K562 (cell line): Measurements from ENCODE around the gene KNOP1. TPM values are rescaled to one million over a fixed set of nuclear protein-coding genes. Genes with fewer than 3 reads are reported as not detected.

Experiments used
- ATAC-seq: fragments of 200-7000 bp; cut with Tn5 transposase; 3 replicates; pipeline ENCODE4 v1.9.1; 2020; ENCODE audit warnings: moderate library complexity
- BruUV-seq: library from RNA; stranded (reverse); fragments of 400-500 nt; replicated peaks from 2 replicates; lab custom pipeline; 2021; lab: Mats Ljungman, UMichigan
- CTCF ChIA-PET: fragments of 300-600 bp; formaldehyde crosslinking; extraction: SDS; loops from one replicate; lab custom pipeline; 2021; ENCODE audit warnings: low intra/inter-chr PET ratio; lab: Yijun Ruan, JAX
- POLR2A ChIA-PET: fragments of 300-600, 350-650 bp; sonication (Branson Sonifier 250); formaldehyde crosslinking; extraction: SDS; loops from one replicate; lab custom pipeline; 2021; ENCODE audit warnings: antibody characterized with exemption, inconsistent platforms; lab: Yijun Ruan, JAX
- DNase-seq, 4 experiments: peaks; one replicate each; pipeline versions ENCODE4 v3.0.0 to v3.0.0-alpha.2; 2011 to 2018; ENCODE audit warnings: low spot score in 3 of 4, mixed read lengths in 3 of 4; ENCODE audit errors: extremely low read depth in 1 of 4
- FAIRE-seq: peaks from 2 replicates; lab custom pipeline; 2011; peaks lifted over from hg19 to GRCh38; lab: Jason Lieb, UNC
- H2AFZ ChIP-seq: 2 replicates; pipeline ENCODE4 v1.6.0; 2011; ENCODE audit warnings: low read depth, low read length, control low read depth, inconsistent platforms
- H3K27ac ChIP-seq: fragments of 200-600 bp; 3 replicates; pipeline ENCODE4 v1.8.0; 2011; ENCODE audit warnings: low read depth, mild to moderate bottlenecking, control low read depth, inconsistent platforms, low read length, moderate library complexity, mixed read lengths; ENCODE audit errors: extremely low read depth
- H3K27me3 ChIP-seq, 2 experiments: fragments of 300-600 bp in 1 of 2; 2 replicates in 1 of 2; 3 replicates in 1 of 2; pipeline versions ENCODE4 v1.6.0 to v1.8.0; 2011; ENCODE audit warnings: inconsistent platforms in 2 of 2, low read length in 2 of 2, mild to moderate bottlenecking in 1 of 2, mixed read lengths in 1 of 2, moderate library complexity in 1 of 2; ENCODE audit not compliant: control insufficient read depth in 2 of 2, insufficient read depth in 2 of 2
- H3K36me3 ChIP-seq: fragments of 300-600 bp; 3 replicates; pipeline ENCODE4 v1.8.0; 2011; ENCODE audit warnings: mild to moderate bottlenecking, low read length, inconsistent platforms; ENCODE audit not compliant: control insufficient read depth, insufficient read depth
- H3K4me1 ChIP-seq, 2 experiments: fragments of 200-600 bp in 1 of 2; replicated peaks in 1 of 2; 2 replicates in 1 of 2; 3 replicates in 1 of 2; pipeline versions ENCODE4 v1.5.1 to v1.8.0; 2011; ENCODE audit warnings: inconsistent platforms in 2 of 2, low read length in 2 of 2, mild to moderate bottlenecking in 1 of 2, mixed read lengths in 1 of 2, moderate library complexity in 1 of 2; ENCODE audit not compliant: control insufficient read depth in 2 of 2, insufficient read depth in 2 of 2
- H3K4me2 ChIP-seq: 2 replicates; pipeline ENCODE4 v1.6.1; 2011; ENCODE audit warnings: low read length, control low read depth, inconsistent platforms, mixed read lengths; ENCODE audit not compliant: insufficient read depth
- H3K4me3 ChIP-seq: fragments of 200-600 bp; sonication (generic), shearing (Covaris generic); 2 replicates; pipeline ENCODE4 v1.5.1; 2016; ENCODE audit warnings: control low read depth, inconsistent platforms
- H3K79me2 ChIP-seq: fragments of 200-600 bp; 3 replicates; pipeline ENCODE4 v1.8.0; 2011; ENCODE audit warnings: low read length, inconsistent platforms; ENCODE audit not compliant: control insufficient read depth, insufficient read depth
- H3K9ac ChIP-seq, 2 experiments: 2 replicates each; pipeline versions ENCODE4 v1.6.0 to v1.6.1; 2011; ENCODE audit warnings: low read depth in 2 of 2, low read length in 2 of 2, control low read depth in 1 of 2, inconsistent platforms in 1 of 2, mild to moderate bottlenecking in 1 of 2, mixed read lengths in 1 of 2; ENCODE audit not compliant: insufficient read depth in 1 of 2
- H3K9me1 ChIP-seq: one replicate; pipeline ENCODE4 v1.6.0; 2011; ENCODE audit warnings: inconsistent platforms, mild to moderate bottlenecking, low read length, moderate library complexity; ENCODE audit not compliant: control insufficient read depth, insufficient read depth
- H3K9me3 ChIP-seq: replicated peaks from 2 replicates; pipeline ENCODE4 v1.5.1; 2011; ENCODE audit warnings: low read depth, low read length, inconsistent platforms; ENCODE audit not compliant: control insufficient read depth, insufficient read depth
- H4K20me1 ChIP-seq: replicated peaks from 2 replicates; pipeline ENCODE4 v1.6.1; 2011; ENCODE audit warnings: low read length, inconsistent platforms, mixed read lengths; ENCODE audit not compliant: control insufficient read depth, insufficient read depth
- KAT2B ChIP-seq: IDR thresholded peaks from one replicate; pipeline ENCODE4 v1.6.1; 2012; ENCODE audit warnings: low read depth, mild to moderate bottlenecking, control low read depth, inconsistent platforms, low read length, moderate library complexity
- KDM1A ChIP-seq, 2 experiments: fragments of 450-650 bp; IDR thresholded peaks; 2 replicates each; pipeline ENCODE4 v1.6.1; 2016; ENCODE audit warnings: mild to moderate bottlenecking in 2 of 2
- MYC ChIP-seq, 2 experiments: fragments of 250-450 bp in 1 of 2; sonication (Bioruptor Pico) in 1 of 2; IDR thresholded peaks; 2 replicates each; pipeline versions ENCODE4 v1.5.1 to v1.6.1; 2012 to 2021; ENCODE audit warnings: low read depth in 2 of 2, borderline replicate concordance in 1 of 2, improper control_type of control experiment in 1 of 2, low read length in 1 of 2, mild to moderate bottlenecking in 1 of 2, moderate library complexity in 1 of 2
- PPARD ChIP-seq: fragments of 250-450 bp; sonication (Bioruptor Pico); IDR thresholded peaks from 2 replicates; pipeline ENCODE4 v1.8.0; 2022; ENCODE audit warnings: inconsistent platforms, mild to moderate bottlenecking, moderate library complexity
- PYGO2 ChIP-seq: fragments of 450-650 bp; IDR thresholded peaks from 2 replicates; pipeline ENCODE4 v1.6.1; 2016; ENCODE audit warnings: mild to moderate bottlenecking, missing genetic modification characterization, moderate library complexity, missing compliant biosample characterization
- RBM14 ChIP-seq: fragments of 200-400 bp; formaldehyde crosslinking; IDR thresholded peaks from 2 replicates; pipeline ENCODE4 v1.6.1; 2018; ENCODE audit warnings: low read depth, mild to moderate bottlenecking, low read length, moderate library complexity, borderline replicate concordance; ENCODE audit not compliant: insufficient read depth
- ZNF41 ChIP-seq: fragments of 250-450 bp; sonication (Bioruptor Pico); conservative IDR thresholded peaks from 2 replicates; pipeline ENCODE4 v1.4.0; 2020; ENCODE audit warnings: mild to moderate bottlenecking
- WGBS: fragments of 100-300 bp; shearing (Covaris generic); methylation state at CpG from one replicate; pipeline ENCODE4 v1.1.6; 2016; ENCODE audit warnings: low coverage, mixed read lengths; ENCODE audit not compliant: insufficient coverage; ENCODE audit errors: missing lambda C conversion rate; 5-methylcytosine and 5-hydroxymethylcytosine counted together
- in situ Hi-C: fragments of 300-500 bp; cut with MboI; formaldehyde crosslinking; loops from 4 replicates; pipeline ENCODE4 v1.15.0; 2018; ENCODE audit warnings: inconsistent platforms, mixed read lengths
- intact Hi-C: fragments of 100-400 bp; cut with micrococcal nuclease; formaldehyde crosslinking; loops from 2 replicates; pipeline ENCODE4 v1.14.2; 2022
- polyA plus RNA-seq, 8 experiments: library from polyadenylated mRNA; depleted of rRNA in 4 of 8; stranded (reverse) in 5 of 8; unstranded in 3 of 8; fragments of >200 nt; fragmentation: Nextera tagmentation in 2 of 8; fragmentation: Illumina TruSeq in 1 of 8; extraction: Ambion mirVana in 2 of 8; extraction: Trizol in 1 of 8; gene quantifications; 2 replicates each; pipeline versions ENCODE4 v1.2.1 to v1.2.3, GENCODE V29; 2011 to 2014; ENCODE audit warnings: inconsistent platforms in 1 of 8, missing spikeins in 1 of 8
- total RNA-seq, 7 experiments: library from RNA; depleted of rRNA in 6 of 7; stranded (reverse); fragments of >200 nt in 6 of 7; fragmentation: Illumina TruSeq in 2 of 7; extraction: Trizol in 2 of 7; gene quantifications; 2 replicates each; pipeline versions ENCODE4 v1.2.1 to v1.2.3, GENCODE V29; 2011 to 2021; ENCODE audit warnings: low replicate concordance in 1 of 7
- TF ChIP-seq, protein P1 (sequence below), 2 experiments: fragments of 200-800 bp in 1 of 2; sonication (Bioruptor generic) in 1 of 2; sonication (generic) in 1 of 2; formaldehyde crosslinking in 1 of 2; IDR thresholded peaks in 1 of 2; conservative IDR thresholded peaks in 1 of 2; 2 replicates each; pipeline versions ENCODE4 v1.5.0 to v1.6.1; 2016 to 2020; ENCODE audit warnings: missing compliant biosample characterization in 1 of 2, missing genetic modification characterization in 1 of 2, missing genetic modification reagents in 1 of 2
- TF ChIP-seq, protein P2 (sequence below): fragments of 450-650 bp; IDR thresholded peaks from 2 replicates; pipeline ENCODE4 v1.7.1; 2018; ENCODE audit warnings: mild to moderate bottlenecking, low read depth; ENCODE audit not compliant: partially characterized antibody
- TF ChIP-seq, protein P3 (sequence below): fragments of 250-450 bp; sonication (Bioruptor Pico); IDR thresholded peaks from 2 replicates; pipeline ENCODE4 v1.8.0; 2022; ENCODE audit warnings: moderate library complexity, mild to moderate bottlenecking, inconsistent platforms
- TF ChIP-seq, protein P4 (sequence below): conservative IDR thresholded peaks from 2 replicates; pipeline ENCODE4 v1.6.1; 2011; ENCODE audit warnings: low read depth, mild to moderate bottlenecking, low read length; ENCODE audit not compliant: control insufficient read depth

KNOP1 gene
- total and polyA plus RNA-seq, 9 of the 15 experiments (the other 6 are each of a cell fraction or from before 2014, with no cell fraction given) = 22.4 to 57.6 (median 39.3) TPM

DNA sequence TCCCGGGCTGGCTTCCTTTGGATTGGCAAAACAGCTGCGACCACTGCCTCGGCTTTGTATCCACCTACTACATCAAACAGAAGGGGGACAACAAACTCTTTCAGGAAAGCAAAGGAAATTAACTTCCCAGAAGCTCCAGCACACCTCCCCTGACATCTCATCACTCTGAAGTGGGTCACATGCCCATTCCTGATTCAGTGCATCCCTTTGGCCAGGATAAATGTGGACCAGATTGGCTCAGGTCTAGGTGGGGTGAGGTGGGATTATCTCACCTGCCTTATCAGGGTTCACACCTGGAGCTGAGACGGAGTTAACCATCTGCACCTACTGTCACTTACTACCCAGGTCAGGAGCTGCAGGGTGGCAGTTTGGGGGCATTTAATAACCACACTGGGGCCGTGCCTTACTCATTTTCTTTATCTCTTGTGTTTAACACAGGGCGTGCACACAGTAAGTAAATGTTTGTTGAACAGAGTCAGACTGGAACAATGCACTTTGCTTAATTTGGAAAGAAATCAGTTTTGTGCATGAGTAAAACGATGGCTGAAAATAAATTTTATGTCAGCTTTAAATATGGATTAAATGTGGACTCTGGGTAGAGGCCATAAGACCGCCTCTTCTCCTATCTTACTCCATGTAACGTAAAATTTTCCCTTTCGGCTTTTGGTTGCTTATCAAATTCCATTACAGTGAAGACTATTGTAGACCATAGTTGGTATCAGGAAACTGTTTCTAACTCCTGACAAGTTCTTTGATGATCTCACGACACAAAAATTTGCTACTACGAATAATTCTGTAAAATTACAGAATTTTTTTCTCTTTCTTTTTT lies 36.0 kb upstream of the KNOP1 start:
- Histone ChIP-seq H3K27ac (no peak overlapping the region), H4K20me1 (no peaks in the 10 kb centered on the region), H3K9me3 (no peaks in the 10 kb centered on the region), H2AFZ (no peak overlapping the region), H3K4me3 (no peak overlapping the region), H3K27me3 (no peaks in the 10 kb centered on the region), H3K36me3 (no peaks in the 10 kb centered on the region), H3K9ac (no peak overlapping the region), H3K79me2 (no peaks in the 10 kb centered on the region), H3K9me1 (no peaks in the 10 kb centered on the region), H3K4me2 (no peak overlapping the region), H3K4me1 (no peaks in the 10 kb centered on the region; a peak in 2 of 5 replicates)
- CTCF ChIA-PET = no interaction called here
- in situ Hi-C loops = no loop called here
- intact Hi-C loops = no loop called here
- no TSS peak for BruUV-seq
- 49% methylated on average over 12 of the region's 12 CpGs for WGBS
- no peak for ATAC-seq
- POLR2A ChIA-PET = no interaction called here
- no peak for FAIRE-seq
- DNase-seq = no peak
- TF ChIP-seq KAT2B (no peak), PYGO2 (no peak), PPARD (CRISPR knock-in tag) (no peak), ZNF41 (CRISPR knock-in tag) (no peak), RBM14 (no peak), MYC (IDR thresholded peaks at IDR 0.05; ENCODE audit: low read depth, low read length) (no peak), MYC (CRISPR knock-in tag; IDR thresholded peaks at IDR 0.05; ENCODE audit: borderline replicate concordance, low read depth) (no peak), KDM1A (IDR thresholded peaks at IDR 0.05) (no peak)
- TF ChIP-seq, protein P1, sequence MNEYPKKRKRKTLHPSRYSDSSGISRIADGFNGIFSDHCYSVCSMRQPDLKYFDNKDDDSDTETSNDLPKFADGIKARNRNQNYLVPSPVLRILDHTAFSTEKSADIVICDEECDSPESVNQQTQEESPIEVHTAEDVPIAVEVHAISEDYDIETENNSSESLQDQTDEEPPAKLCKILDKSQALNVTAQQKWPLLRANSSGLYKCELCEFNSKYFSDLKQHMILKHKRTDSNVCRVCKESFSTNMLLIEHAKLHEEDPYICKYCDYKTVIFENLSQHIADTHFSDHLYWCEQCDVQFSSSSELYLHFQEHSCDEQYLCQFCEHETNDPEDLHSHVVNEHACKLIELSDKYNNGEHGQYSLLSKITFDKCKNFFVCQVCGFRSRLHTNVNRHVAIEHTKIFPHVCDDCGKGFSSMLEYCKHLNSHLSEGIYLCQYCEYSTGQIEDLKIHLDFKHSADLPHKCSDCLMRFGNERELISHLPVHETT (CRISPR knock-in tag; conservative IDR thresholded peaks at IDR 0.05 in 1 of 2, IDR thresholded peaks at IDR 0.05 in 1 of 2) = no peak
- TF ChIP-seq, protein P2, sequence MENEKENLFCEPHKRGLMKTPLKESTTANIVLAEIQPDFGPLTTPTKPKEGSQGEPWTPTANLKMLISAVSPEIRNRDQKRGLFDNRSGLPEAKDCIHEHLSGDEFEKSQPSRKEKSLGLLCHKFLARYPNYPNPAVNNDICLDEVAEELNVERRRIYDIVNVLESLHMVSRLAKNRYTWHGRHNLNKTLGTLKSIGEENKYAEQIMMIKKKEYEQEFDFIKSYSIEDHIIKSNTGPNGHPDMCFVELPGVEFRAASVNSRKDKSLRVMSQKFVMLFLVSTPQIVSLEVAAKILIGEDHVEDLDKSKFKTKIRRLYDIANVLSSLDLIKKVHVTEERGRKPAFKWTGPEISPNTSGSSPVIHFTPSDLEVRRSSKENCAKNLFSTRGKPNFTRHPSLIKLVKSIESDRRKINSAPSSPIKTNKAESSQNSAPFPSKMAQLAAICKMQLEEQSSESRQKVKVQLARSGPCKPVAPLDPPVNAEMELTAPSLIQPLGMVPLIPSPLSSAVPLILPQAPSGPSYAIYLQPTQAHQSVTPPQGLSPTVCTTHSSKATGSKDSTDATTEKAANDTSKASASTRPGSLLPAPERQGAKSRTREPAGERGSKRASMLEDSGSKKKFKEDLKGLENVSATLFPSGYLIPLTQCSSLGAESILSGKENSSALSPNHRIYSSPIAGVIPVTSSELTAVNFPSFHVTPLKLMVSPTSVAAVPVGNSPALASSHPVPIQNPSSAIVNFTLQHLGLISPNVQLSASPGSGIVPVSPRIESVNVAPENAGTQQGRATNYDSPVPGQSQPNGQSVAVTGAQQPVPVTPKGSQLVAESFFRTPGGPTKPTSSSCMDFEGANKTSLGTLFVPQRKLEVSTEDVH = no peak
- TF ChIP-seq, protein P3, sequence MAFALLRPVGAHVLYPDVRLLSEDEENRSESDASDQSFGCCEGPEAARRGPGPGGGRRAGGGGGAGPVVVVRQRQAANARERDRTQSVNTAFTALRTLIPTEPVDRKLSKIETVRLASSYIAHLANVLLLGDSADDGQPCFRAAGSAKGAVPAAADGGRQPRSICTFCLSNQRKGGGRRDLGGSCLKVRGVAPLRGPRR (CRISPR knock-in tag) = no peak
- TF ChIP-seq, protein P4, sequence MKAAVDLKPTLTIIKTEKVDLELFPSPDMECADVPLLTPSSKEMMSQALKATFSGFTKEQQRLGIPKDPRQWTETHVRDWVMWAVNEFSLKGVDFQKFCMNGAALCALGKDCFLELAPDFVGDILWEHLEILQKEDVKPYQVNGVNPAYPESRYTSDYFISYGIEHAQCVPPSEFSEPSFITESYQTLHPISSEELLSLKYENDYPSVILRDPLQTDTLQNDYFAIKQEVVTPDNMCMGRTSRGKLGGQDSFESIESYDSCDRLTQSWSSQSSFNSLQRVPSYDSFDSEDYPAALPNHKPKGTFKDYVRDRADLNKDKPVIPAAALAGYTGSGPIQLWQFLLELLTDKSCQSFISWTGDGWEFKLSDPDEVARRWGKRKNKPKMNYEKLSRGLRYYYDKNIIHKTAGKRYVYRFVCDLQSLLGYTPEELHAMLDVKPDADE = no peak
